Esophagus muscularis mucosa (tissue), 3 donors: ENCODE results near the gene TSPAN32.

Source experiments
- CTCF ChIP-seq, 3 experiments: fragments of 200-600 bp in 2 of 3; fragments of 450-650 bp in 1 of 3; sonication (generic) in 2 of 3; IDR thresholded peaks; one replicate each; pipeline ENCODE4 v1.5.1; 2017 to 2019; ENCODE audit warnings: antibody characterized with exemption in 3 of 3, mild to moderate bottlenecking in 2 of 3, moderate library complexity in 1 of 3
- EP300 ChIP-seq: sonication (generic); formaldehyde crosslinking; IDR thresholded peaks from one replicate; pipeline ENCODE4 v1.6.1; 2017; ENCODE audit warnings: antibody characterized with exemption

GRCh38 chr11:2304506-2305139 is 2.8 kb downstream of the TSPAN32 start:
- no peak for TF ChIP-seq CTCF (IDR thresholded peaks at IDR 0.05)
- TF ChIP-seq EP300: no peak
